OCI-LY3 (cell line): ENCODE data around the gene ACAA2.

Experiments
- CTCF ChIP-seq: fragments of 200-600, 300-600 bp; sonication (generic); IDR thresholded peaks from 2 replicates; pipeline ENCODE4 v1.5.1; 2014; ENCODE audit warnings: antibody characterized with exemption, low read length, low read depth
- EZH2phosphoT487 ChIP-seq: fragments of 200-600 bp; shearing (Covaris generic); IDR thresholded peaks from 2 replicates; pipeline ENCODE4 v1.6.1; 2018; ENCODE audit warnings: antibody characterized with exemption, mixed run types, low read depth

DNA sequence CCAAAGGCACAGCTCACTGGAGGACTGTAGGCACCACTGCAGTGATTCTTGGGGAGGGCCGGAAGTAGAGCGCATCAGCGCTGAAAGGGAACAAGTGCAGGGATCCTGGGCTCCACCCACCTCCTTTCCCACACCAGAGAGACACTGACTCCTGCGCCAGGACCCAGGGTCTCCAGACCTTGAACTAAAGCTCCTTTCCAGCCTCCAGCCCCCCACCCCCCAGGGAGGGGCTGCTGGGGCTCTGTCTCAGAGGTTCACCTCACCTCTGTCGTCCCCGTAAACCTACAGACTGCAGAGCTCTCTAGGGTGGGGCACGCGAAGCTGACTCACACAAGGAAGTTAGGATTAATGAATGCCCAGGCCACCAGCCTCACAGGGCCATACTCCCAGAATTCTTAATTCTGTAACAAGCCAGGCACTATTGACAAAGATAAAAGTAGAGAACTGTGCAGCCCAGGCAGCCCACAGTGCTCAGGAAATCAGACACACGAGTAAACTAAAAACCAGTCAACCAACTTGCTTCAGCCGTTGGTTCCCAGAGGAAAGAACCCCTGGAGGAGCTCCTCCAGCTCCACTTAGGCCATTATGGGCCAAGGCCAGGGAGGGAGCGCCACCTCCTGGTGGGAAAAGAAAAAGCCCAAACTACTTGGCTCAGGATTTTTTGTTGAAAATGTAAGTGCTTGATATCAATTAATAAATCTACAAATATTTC lies 45.1 kb upstream of the ACAA2 start:
- TF ChIP-seq CTCF (peak; percentile 100), EZH2phosphoT487 (no peak)
